ENCODE data around the gene KCNQ2.

- no peak for TF ChIP-seq EZH2 (IDR thresholded peaks at IDR 0.05)
- no peak for TF ChIP-seq POLR2AphosphoS5 (IDR thresholded peaks at IDR 0.05; ENCODE audit: borderline replicate concordance, low read depth, low read length)
Measured at GRCh38 chr20:63434599-63435378, 37.7 kb downstream of the KCNQ2 start.
